GM12878 (cell line): ENCODE measurements around the gene LDLRAD3. TPM values are rescaled to one million over a fixed set of nuclear protein-coding genes. Genes with fewer than 3 reads are reported as not detected.

Experiments
- ATAC-seq: fragments of 200-7000 bp; cut with Tn5 transposase; 3 replicates; pipeline ENCODE4 v1.9.1; 2020; ENCODE audit warnings: mild to moderate bottlenecking, moderate library complexity
- BruUV-seq: library from RNA; stranded (reverse); fragments of 400-500 nt; replicated peaks from 2 replicates; lab custom pipeline; 2021; lab: Mats Ljungman, UMichigan
- CTCF ChIA-PET: fragments of 300-600 bp; sonication (Branson Sonifier 250); formaldehyde crosslinking; extraction: SDS; loops from one replicate; lab custom pipeline; 2021; ENCODE audit warnings: inconsistent platforms; lab: Yijun Ruan, JAX
- POLR2A ChIA-PET: fragments of 350-600 bp; formaldehyde crosslinking; extraction: SDS; loops from one replicate; lab custom pipeline; 2021; ENCODE audit warnings: inconsistent platforms; lab: Charles Lee
- RAD21 ChIA-PET: fragments of 300-600 bp; sonication (Branson Sonifier 250); formaldehyde crosslinking; loops from one replicate; lab custom pipeline; 2023; ENCODE audit warnings: antibody characterized with exemption; ENCODE audit not compliant: unreplicated experiment; lab: Charles Lee
- SMC1A ChIA-PET: fragments of 300-600 bp; sonication (Branson Sonifier 250); formaldehyde crosslinking; loops from one replicate; lab custom pipeline; 2023; ENCODE audit not compliant: unreplicated experiment, uncharacterized antibody; lab: Charles Lee
- DNase-seq: peaks from one replicate; pipeline ENCODE4 v3.0.0-alpha.2; 2011; ENCODE audit warnings: low read depth, low spot score
- FAIRE-seq: peaks from 3 replicates; lab custom pipeline; 2011; peaks lifted over from hg19 to GRCh38; lab: Jason Lieb, UNC
- H2AFZ ChIP-seq: 2 replicates; pipeline ENCODE4 v1.6.0; 2011; ENCODE audit warnings: low read depth, low read length, control low read depth; ENCODE audit not compliant: control insufficient read depth
- H3K27ac ChIP-seq: 2 replicates; pipeline ENCODE4 v1.5.1; 2011; ENCODE audit warnings: control low read depth; ENCODE audit not compliant: control insufficient read depth, insufficient read depth
- H3K27me3 ChIP-seq, 2 experiments: replicated peaks in 1 of 2; 2 replicates each; pipeline versions ENCODE4 v1.6.0 to v1.6.1; 2011; ENCODE audit warnings: low read length in 1 of 2; ENCODE audit not compliant: control insufficient read depth in 2 of 2, insufficient read depth in 2 of 2
- H3K36me3 ChIP-seq, 2 experiments: 2 replicates each; pipeline ENCODE4 v1.5.1; 2011; ENCODE audit warnings: low read length in 1 of 2; ENCODE audit not compliant: control insufficient read depth in 2 of 2, insufficient read depth in 2 of 2
- H3K4me1 ChIP-seq: 2 replicates; pipeline ENCODE4 v1.6.1; 2011; ENCODE audit warnings: mild to moderate bottlenecking, low read length, moderate library complexity, mixed read lengths; ENCODE audit not compliant: control insufficient read depth, insufficient read depth
- H3K4me2 ChIP-seq: 2 replicates; pipeline ENCODE4 v1.6.0; 2011; ENCODE audit warnings: control low read depth; ENCODE audit not compliant: control insufficient read depth, insufficient read depth
- H3K4me3 ChIP-seq: fragments of 200-600 bp; sonication (generic); 2 replicates; pipeline ENCODE4 v1.5.1; 2016
- H3K79me2 ChIP-seq: 2 replicates; pipeline ENCODE4 v1.6.0; 2011; ENCODE audit warnings: low read length; ENCODE audit not compliant: control insufficient read depth, insufficient read depth
- H3K9ac ChIP-seq: 2 replicates; pipeline ENCODE4 v1.8.0; 2011; ENCODE audit warnings: low read length, control low read depth, mixed read lengths; ENCODE audit not compliant: control insufficient read depth, insufficient read depth
- H3K9me3 ChIP-seq: replicated peaks from 3 replicates; pipeline ENCODE4 v1.5.1; 2011; ENCODE audit warnings: mild to moderate bottlenecking, low read length; ENCODE audit not compliant: control insufficient read depth, insufficient read depth
- H4K20me1 ChIP-seq: 2 replicates; pipeline ENCODE4 v1.6.0; 2011; ENCODE audit not compliant: control insufficient read depth, insufficient read depth
- CREB1 ChIP-seq: IDR thresholded peaks from 2 replicates; pipeline ENCODE4 v1.6.1; 2012; ENCODE audit warnings: low read depth, mild to moderate bottlenecking, inconsistent platforms
- POLR2AphosphoS2 ChIP-seq: IDR thresholded peaks from 2 replicates; pipeline ENCODE4 v1.6.1; 2011; ENCODE audit warnings: low read depth, mild to moderate bottlenecking, low read length, improper control_type of control experiment, moderate library complexity
- SREBF1 ChIP-seq: IDR thresholded peaks from 2 replicates; pipeline ENCODE4 v1.6.1; 2012; ENCODE audit warnings: mild to moderate bottlenecking, low read length
- SREBF2 ChIP-seq: IDR thresholded peaks from 2 replicates; pipeline ENCODE4 v1.6.1; 2012; ENCODE audit warnings: mild to moderate bottlenecking, low read length
- ZSCAN29 ChIP-seq: fragments of 450-650 bp; IDR thresholded peaks from 2 replicates; pipeline ENCODE4 v1.6.1; 2017; ENCODE audit warnings: mild to moderate bottlenecking, moderate library complexity
- WGBS: methylation state at CpG from one replicate; pipeline ENCODE4 v1.1.6; 2016; ENCODE audit warnings: low lambda C conversion rate; ENCODE audit not compliant: insufficient replicate concordance, insufficient coverage; ENCODE audit errors: missing lambda C conversion rate; 5-methylcytosine and 5-hydroxymethylcytosine counted together
- in situ Hi-C: fragments of 300-500 bp; cut with MboI; formaldehyde crosslinking; loops from 9 replicates; pipeline ENCODE4 v1.14.3; 2018; ENCODE audit warnings: mixed read lengths
- intact Hi-C: fragments of 100-400 bp; cut with micrococcal nuclease; formaldehyde crosslinking; loops from one replicate; pipeline ENCODE4 v1.14.2; 2022; ENCODE audit not compliant: unreplicated experiment
- polyA plus RNA-seq, 11 experiments: library from polyadenylated mRNA; depleted of rRNA in 4 of 11; unstranded in 6 of 11; stranded (reverse) in 5 of 11; fragments of >200 nt; fragmentation: Nextera tagmentation in 4 of 11; fragmentation: Illumina TruSeq in 1 of 11; extraction: Ambion mirVana in 4 of 11; extraction: Trizol in 1 of 11; gene quantifications; 1 replicate in 1 of 11; 2 replicates in 10 of 11; pipeline versions ENCODE4 v1.2.1 to v1.2.3, GENCODE V29; 2011 to 2016; ENCODE audit warnings: inconsistent platforms in 2 of 11, missing spikeins in 2 of 11, low read depth in 1 of 11
- total RNA-seq, 4 experiments: library from RNA; depleted of rRNA in 3 of 4; stranded (reverse); fragments of >200 nt in 3 of 4; fragmentation: Illumina TruSeq in 1 of 4; extraction: Trizol in 1 of 4; gene quantifications; 2 replicates each; pipeline versions ENCODE4 v1.2.1 to v1.2.3, GENCODE V29; 2013 to 2021
- TF ChIP-seq, protein P1 (sequence below): fragments of 150-350 bp; IDR thresholded peaks from 2 replicates; pipeline ENCODE4 v1.6.1; 2016; ENCODE audit warnings: low read depth, low read length
- TF ChIP-seq, protein P2 (sequence below): fragments of 450-650 bp; IDR thresholded peaks from 2 replicates; pipeline ENCODE4 v1.6.1; 2017; ENCODE audit warnings: mild to moderate bottlenecking, moderate library complexity
- TF ChIP-seq, protein P3 (sequence below): fragments of 450-650 bp; IDR thresholded peaks from 2 replicates; pipeline ENCODE4 v1.6.1; 2014; ENCODE audit warnings: mild to moderate bottlenecking

LDLRAD3 gene
- total and polyA plus RNA-seq, 10 of the 15 experiments (the other 5 are each of a cell fraction or from before 2014, with no cell fraction given), result 2.5 to 17.2 (median 10.7) TPM

DNA sequence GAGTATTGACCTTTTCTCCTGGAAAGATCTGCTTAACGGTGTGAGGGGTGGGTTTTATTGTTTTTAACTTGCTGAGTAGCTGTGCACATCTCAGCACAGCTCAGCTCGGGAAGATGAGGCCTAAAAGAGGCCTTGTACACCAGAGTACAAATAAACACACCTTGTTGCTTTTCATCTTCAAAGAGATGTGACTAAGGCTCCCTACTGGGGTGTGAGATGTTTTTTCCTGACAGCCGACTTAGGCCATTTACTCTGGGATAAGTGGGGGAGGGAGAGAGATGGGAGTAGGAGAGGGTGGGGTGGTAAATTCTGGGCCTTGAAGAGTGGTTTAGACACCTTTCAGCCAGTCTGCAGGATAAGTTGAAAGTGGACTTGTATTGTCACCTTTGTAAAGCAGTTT, 2.9 kb downstream of the LDLRAD3 start:
- intact Hi-C loops (loop anchor here (10.0 kb wide), 1 partner anchor 332 kb away; the partner anchor contains the start of gene FJX1), in situ Hi-C loops (no loop called here)
- H3K4me2 ChIP-seq, result no peak overlapping the region
- H3K36me3 ChIP-seq, result no peaks in the 10 kb centered on the region
- ATAC-seq (no peak), FAIRE-seq (no peak), DNase-seq (no peak)
- WGBS, result 43% methylated on average over 3 of the region's 3 CpGs
- no peaks in the 10 kb centered on the region for H3K79me2 ChIP-seq
- peaks cover 0 to 10% of the 10 kb centered on the region in 2 experiments; a peak in 1 of 4 replicates for H3K27me3 ChIP-seq
- H3K27ac ChIP-seq, result no peak overlapping the region
- peaks cover 5% of the 10 kb centered on the region; the same call in 1 of the 2 replicates for H3K4me1 ChIP-seq
- H3K9ac ChIP-seq, result no peak overlapping the region
- ChIA-PET SMC1A (no interaction called here), RAD21 (no interaction called here), CTCF (no interaction called here), POLR2A (no interaction called here)
- TF ChIP-seq ZSCAN29 (no peak), SREBF1 (no peak), CREB1 (no peak), SREBF2 (no peak), POLR2AphosphoS2 (no peak)
- TF ChIP-seq, protein P1, sequence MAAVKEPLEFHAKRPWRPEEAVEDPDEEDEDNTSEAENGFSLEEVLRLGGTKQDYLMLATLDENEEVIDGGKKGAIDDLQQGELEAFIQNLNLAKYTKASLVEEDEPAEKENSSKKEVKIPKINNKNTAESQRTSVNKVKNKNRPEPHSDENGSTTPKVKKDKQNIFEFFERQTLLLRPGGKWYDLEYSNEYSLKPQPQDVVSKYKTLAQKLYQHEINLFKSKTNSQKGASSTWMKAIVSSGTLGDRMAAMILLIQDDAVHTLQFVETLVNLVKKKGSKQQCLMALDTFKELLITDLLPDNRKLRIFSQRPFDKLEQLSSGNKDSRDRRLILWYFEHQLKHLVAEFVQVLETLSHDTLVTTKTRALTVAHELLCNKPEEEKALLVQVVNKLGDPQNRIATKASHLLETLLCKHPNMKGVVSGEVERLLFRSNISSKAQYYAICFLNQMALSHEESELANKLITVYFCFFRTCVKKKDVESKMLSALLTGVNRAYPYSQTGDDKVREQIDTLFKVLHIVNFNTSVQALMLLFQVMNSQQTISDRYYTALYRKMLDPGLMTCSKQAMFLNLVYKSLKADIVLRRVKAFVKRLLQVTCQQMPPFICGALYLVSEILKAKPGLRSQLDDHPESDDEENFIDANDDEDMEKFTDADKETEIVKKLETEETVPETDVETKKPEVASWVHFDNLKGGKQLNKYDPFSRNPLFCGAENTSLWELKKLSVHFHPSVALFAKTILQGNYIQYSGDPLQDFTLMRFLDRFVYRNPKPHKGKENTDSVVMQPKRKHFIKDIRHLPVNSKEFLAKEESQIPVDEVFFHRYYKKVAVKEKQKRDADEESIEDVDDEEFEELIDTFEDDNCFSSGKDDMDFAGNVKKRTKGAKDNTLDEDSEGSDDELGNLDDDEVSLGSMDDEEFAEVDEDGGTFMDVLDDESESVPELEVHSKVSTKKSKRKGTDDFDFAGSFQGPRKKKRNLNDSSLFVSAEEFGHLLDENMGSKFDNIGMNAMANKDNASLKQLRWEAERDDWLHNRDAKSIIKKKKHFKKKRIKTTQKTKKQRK, result no peak
- TF ChIP-seq, protein P2, sequence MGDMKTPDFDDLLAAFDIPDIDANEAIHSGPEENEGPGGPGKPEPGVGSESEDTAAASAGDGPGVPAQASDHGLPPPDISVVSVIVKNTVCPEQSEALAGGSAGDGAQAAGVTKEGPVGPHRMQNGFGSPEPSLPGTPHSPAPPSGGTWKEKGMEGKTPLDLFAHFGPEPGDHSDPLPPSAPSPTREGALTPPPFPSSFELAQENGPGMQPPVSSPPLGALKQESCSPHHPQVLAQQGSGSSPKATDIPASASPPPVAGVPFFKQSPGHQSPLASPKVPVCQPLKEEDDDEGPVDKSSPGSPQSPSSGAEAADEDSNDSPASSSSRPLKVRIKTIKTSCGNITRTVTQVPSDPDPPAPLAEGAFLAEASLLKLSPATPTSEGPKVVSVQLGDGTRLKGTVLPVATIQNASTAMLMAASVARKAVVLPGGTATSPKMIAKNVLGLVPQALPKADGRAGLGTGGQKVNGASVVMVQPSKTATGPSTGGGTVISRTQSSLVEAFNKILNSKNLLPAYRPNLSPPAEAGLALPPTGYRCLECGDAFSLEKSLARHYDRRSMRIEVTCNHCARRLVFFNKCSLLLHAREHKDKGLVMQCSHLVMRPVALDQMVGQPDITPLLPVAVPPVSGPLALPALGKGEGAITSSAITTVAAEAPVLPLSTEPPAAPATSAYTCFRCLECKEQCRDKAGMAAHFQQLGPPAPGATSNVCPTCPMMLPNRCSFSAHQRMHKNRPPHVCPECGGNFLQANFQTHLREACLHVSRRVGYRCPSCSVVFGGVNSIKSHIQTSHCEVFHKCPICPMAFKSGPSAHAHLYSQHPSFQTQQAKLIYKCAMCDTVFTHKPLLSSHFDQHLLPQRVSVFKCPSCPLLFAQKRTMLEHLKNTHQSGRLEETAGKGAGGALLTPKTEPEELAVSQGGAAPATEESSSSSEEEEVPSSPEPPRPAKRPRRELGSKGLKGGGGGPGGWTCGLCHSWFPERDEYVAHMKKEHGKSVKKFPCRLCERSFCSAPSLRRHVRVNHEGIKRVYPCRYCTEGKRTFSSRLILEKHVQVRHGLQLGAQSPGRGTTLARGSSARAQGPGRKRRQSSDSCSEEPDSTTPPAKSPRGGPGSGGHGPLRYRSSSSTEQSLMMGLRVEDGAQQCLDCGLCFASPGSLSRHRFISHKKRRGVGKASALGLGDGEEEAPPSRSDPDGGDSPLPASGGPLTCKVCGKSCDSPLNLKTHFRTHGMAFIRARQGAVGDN, result no peak
- TF ChIP-seq, protein P3, sequence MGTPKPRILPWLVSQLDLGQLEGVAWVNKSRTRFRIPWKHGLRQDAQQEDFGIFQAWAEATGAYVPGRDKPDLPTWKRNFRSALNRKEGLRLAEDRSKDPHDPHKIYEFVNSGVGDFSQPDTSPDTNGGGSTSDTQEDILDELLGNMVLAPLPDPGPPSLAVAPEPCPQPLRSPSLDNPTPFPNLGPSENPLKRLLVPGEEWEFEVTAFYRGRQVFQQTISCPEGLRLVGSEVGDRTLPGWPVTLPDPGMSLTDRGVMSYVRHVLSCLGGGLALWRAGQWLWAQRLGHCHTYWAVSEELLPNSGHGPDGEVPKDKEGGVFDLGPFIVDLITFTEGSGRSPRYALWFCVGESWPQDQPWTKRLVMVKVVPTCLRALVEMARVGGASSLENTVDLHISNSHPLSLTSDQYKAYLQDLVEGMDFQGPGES, result no peak
- no peak overlapping the region for H2AFZ ChIP-seq
- no peaks in the 10 kb centered on the region for H3K9me3 ChIP-seq
- no peak overlapping the region for H3K4me3 ChIP-seq
- H4K20me1 ChIP-seq, result no peaks in the 10 kb centered on the region
- BruUV-seq, result no TSS peak
